Mesendoderm (in vitro differentiated cells): ENCODE measurements around the gene CNTN5.

Source experiments
- DNase-seq: peaks from one replicate; pipeline ENCODE4 v3.0.0; 2013
- H2AK5ac ChIP-seq: 2 replicates; pipeline ENCODE4 v1.6.1; 2013; ENCODE audit warnings: low read length, inconsistent platforms
- H2BK120ac ChIP-seq: 2 replicates; pipeline ENCODE4 v1.6.1; 2013; ENCODE audit warnings: low read depth, mild to moderate bottlenecking, low read length, moderate library complexity, mixed read lengths
- H2BK15ac ChIP-seq: replicated peaks from 2 replicates; pipeline ENCODE4 v1.6.1; 2013; ENCODE audit warnings: low read depth, mild to moderate bottlenecking, moderate library complexity
- H2BK5ac ChIP-seq: 2 replicates; pipeline ENCODE4 v1.6.1; 2013; ENCODE audit warnings: low read length, inconsistent platforms
- H3K18ac ChIP-seq: 2 replicates; pipeline ENCODE4 v1.6.1; 2013; ENCODE audit warnings: mild to moderate bottlenecking, low read length, mixed read lengths
- H3K23ac ChIP-seq: one replicate; pipeline ENCODE4 v1.6.1; 2013; ENCODE audit warnings: low read length
- H3K27ac ChIP-seq: 2 replicates; pipeline ENCODE4 v1.5.1; 2013; ENCODE audit warnings: low read depth, mild to moderate bottlenecking, inconsistent platforms, low read length, moderate library complexity
- H3K27me3 ChIP-seq: 2 replicates; pipeline ENCODE4 v1.6.1; 2013; ENCODE audit warnings: low read length, control low read depth, mild to moderate bottlenecking, inconsistent platforms; ENCODE audit not compliant: insufficient read depth, poor library complexity
- H3K36me3 ChIP-seq: 2 replicates; pipeline ENCODE4 v1.6.1; 2013; ENCODE audit warnings: low read length, inconsistent platforms; ENCODE audit not compliant: control insufficient read depth, insufficient read depth
- H3K4ac ChIP-seq: one replicate; pipeline ENCODE4 v1.6.1; 2013; ENCODE audit warnings: low read depth, mild to moderate bottlenecking, low read length, moderate library complexity
- H3K4me1 ChIP-seq: 2 replicates; pipeline ENCODE4 v1.6.1; 2013; ENCODE audit warnings: low read depth, low read length, inconsistent platforms; ENCODE audit not compliant: control insufficient read depth
- H3K4me2 ChIP-seq: 2 replicates; pipeline ENCODE4 v1.6.1; 2013; ENCODE audit warnings: low read length
- H3K4me3 ChIP-seq: 2 replicates; pipeline ENCODE4 v1.5.1; 2013; ENCODE audit warnings: mild to moderate bottlenecking, low read length
- H3K56ac ChIP-seq: one replicate; pipeline ENCODE4 v1.6.1; 2013; ENCODE audit warnings: low read length
- H3K79me1 ChIP-seq: 2 replicates; pipeline ENCODE4 v1.6.1; 2013; ENCODE audit warnings: low read length, inconsistent platforms
- H3K79me2 ChIP-seq: 2 replicates; pipeline ENCODE4 v1.6.1; 2013; ENCODE audit warnings: mild to moderate bottlenecking, low read length; ENCODE audit not compliant: control insufficient read depth, insufficient read depth
- H3K9ac ChIP-seq: 2 replicates; pipeline ENCODE4 v1.6.1; 2013; ENCODE audit warnings: low read length, inconsistent platforms
- H4K5ac ChIP-seq: one replicate; pipeline ENCODE4 v1.6.1; 2013; ENCODE audit warnings: low read length
- H4K8ac ChIP-seq: one replicate; pipeline ENCODE4 v1.6.1; 2013; ENCODE audit warnings: low read depth, mild to moderate bottlenecking, control low read depth, low read length, moderate library complexity
- WGBS: extraction: QIAGEN DNeasy Blood & Tissue Kit; methylation state at CpG from one replicate; pipeline ENCODE4 v1.1.7; 2013; ENCODE audit warnings: low lambda C conversion rate, missing lambda C conversion rate; ENCODE audit not compliant: insufficient coverage; ENCODE audit errors: extremely low coverage; 5-methylcytosine and 5-hydroxymethylcytosine counted together

The CNTN5 gene

GRCh38 chr11:100296051-100296679 is 1275.4 kb downstream of the CNTN5 start:
- no CpG with 5 or more reads among the region's 5 CpGs for WGBS
- H3K27ac ChIP-seq = no peak overlapping the region
- DNase-seq = no peak

GRCh38 chr11:100297516-100297915 is 1276.8 kb downstream of the CNTN5 start:
- H3K4ac ChIP-seq = no peak overlapping the region
- no peak overlapping the region for H2BK5ac ChIP-seq
- H4K5ac ChIP-seq = no peak overlapping the region
- no peaks in the 10 kb centered on the region for H3K4me1 ChIP-seq
- no peaks in the 10 kb centered on the region for H3K36me3 ChIP-seq
- no peak overlapping the region for H3K56ac ChIP-seq
- H3K23ac ChIP-seq = no peak overlapping the region
- no peak overlapping the region for H3K4me2 ChIP-seq
- H4K8ac ChIP-seq = no peak overlapping the region
- H3K27ac ChIP-seq = no peak overlapping the region
- WGBS = no CpG with 5 or more reads among the region's 5 CpGs
- no peak for DNase-seq
- no peak overlapping the region for H3K4me3 ChIP-seq
- H3K79me1 ChIP-seq = no peaks in the 10 kb centered on the region
- no peaks in the 10 kb centered on the region for H3K79me2 ChIP-seq
- H2BK120ac ChIP-seq = no peak overlapping the region
- H3K18ac ChIP-seq = no peak overlapping the region
- H2BK15ac ChIP-seq = no peak overlapping the region
- H2AK5ac ChIP-seq = no peak overlapping the region
- no peak overlapping the region for H3K9ac ChIP-seq
- H3K27me3 ChIP-seq = no peaks in the 10 kb centered on the region

More at GRCh38 chr11:100296051-100296679, 1275.4 kb downstream of the CNTN5 start:
- no peak overlapping the region for H2BK15ac ChIP-seq
- H2AK5ac ChIP-seq = no peak overlapping the region
- H3K4me2 ChIP-seq = no peak overlapping the region
- H3K27me3 ChIP-seq = no peaks in the 10 kb centered on the region
- H3K79me2 ChIP-seq = no peaks in the 10 kb centered on the region
- no peak overlapping the region for H4K8ac ChIP-seq
- no peaks in the 10 kb centered on the region for H3K4me1 ChIP-seq
- H3K9ac ChIP-seq = no peak overlapping the region
- H2BK5ac ChIP-seq = no peak overlapping the region
- no peak overlapping the region for H3K4me3 ChIP-seq
- H3K18ac ChIP-seq = no peak overlapping the region
- no peak overlapping the region for H3K56ac ChIP-seq
- no peaks in the 10 kb centered on the region for H3K79me1 ChIP-seq
- no peak overlapping the region for H3K4ac ChIP-seq
- no peak overlapping the region for H4K5ac ChIP-seq
- H2BK120ac ChIP-seq = no peak overlapping the region
- no peaks in the 10 kb centered on the region for H3K36me3 ChIP-seq
- H3K23ac ChIP-seq = no peak overlapping the region

GRCh38 chr11:100302824-100303223 is 1282.1 kb downstream of the CNTN5 start:
- no peak for DNase-seq
- Histone ChIP-seq H4K8ac (no peak overlapping the region), H3K9ac (no peak overlapping the region), H3K4ac (no peak overlapping the region), H3K27ac (no peak overlapping the region), H3K36me3 (no peaks in the 10 kb centered on the region), H3K23ac (no peak overlapping the region), H3K18ac (no peak overlapping the region), H3K4me3 (no peak overlapping the region), H3K4me2 (no peak overlapping the region), H3K4me1 (no peaks in the 10 kb centered on the region), H2BK120ac (no peak overlapping the region), H2AK5ac (no peak overlapping the region), H3K79me2 (no peaks in the 10 kb centered on the region), H2BK5ac (no peak overlapping the region), H3K56ac (no peak overlapping the region), H3K79me1 (no peaks in the 10 kb centered on the region), H2BK15ac (no peak overlapping the region), H4K5ac (no peak overlapping the region), H3K27me3 (no peaks in the 10 kb centered on the region)
- WGBS = no CpG with 5 or more reads among the region's 3 CpGs

- Histone ChIP-seq H3K27ac (no peak overlapping the region), H3K56ac (no peak overlapping the region), H2BK5ac (no peak overlapping the region), H2BK15ac (no peak overlapping the region), H4K8ac (no peak overlapping the region), H3K4me3 (no peak overlapping the region), H3K4ac (no peak overlapping the region), H3K4me1 (no peaks in the 10 kb centered on the region), H3K18ac (no peak overlapping the region), H4K5ac (no peak overlapping the region), H3K4me2 (no peak overlapping the region), H3K9ac (no peak overlapping the region), H3K27me3 (no peaks in the 10 kb centered on the region), H3K36me3 (no peaks in the 10 kb centered on the region), H2AK5ac (no peak overlapping the region), H3K79me2 (no peaks in the 10 kb centered on the region), H3K79me1 (no peaks in the 10 kb centered on the region), H3K23ac (no peak overlapping the region), H2BK120ac (no peak overlapping the region)
- DNase-seq = no peak
- no CpG with 5 or more reads among the region's 3 CpGs for WGBS
These were observed 1283.1 kb downstream of the CNTN5 start for GRCh38 chr11:100303897-100304296.

GRCh38 chr11:100308202-100308601 is 1287.5 kb downstream of the CNTN5 start:
- H2BK5ac ChIP-seq = no peak overlapping the region
- no peak overlapping the region for H2BK15ac ChIP-seq
- H3K79me1 ChIP-seq = no peaks in the 10 kb centered on the region
- no peak overlapping the region for H3K4me2 ChIP-seq
- WGBS = no CpG with 5 or more reads among the region's 2 CpGs
- H3K4me1 ChIP-seq = no peaks in the 10 kb centered on the region
- H4K8ac ChIP-seq = no peak overlapping the region
- no peak overlapping the region for H3K4ac ChIP-seq
- H3K36me3 ChIP-seq = no peaks in the 10 kb centered on the region
- no peak overlapping the region for H2AK5ac ChIP-seq
- H4K5ac ChIP-seq = no peak overlapping the region
- H3K23ac ChIP-seq = no peak overlapping the region
- H3K4me3 ChIP-seq = no peak overlapping the region
- no peak overlapping the region for H3K18ac ChIP-seq
- H3K79me2 ChIP-seq = no peaks in the 10 kb centered on the region
- DNase-seq = no peak
- H3K27ac ChIP-seq = no peak overlapping the region
- no peak overlapping the region for H3K9ac ChIP-seq
- no peak overlapping the region for H2BK120ac ChIP-seq
- H3K27me3 ChIP-seq = no peaks in the 10 kb centered on the region
- no peak overlapping the region for H3K56ac ChIP-seq

GRCh38 chr11:100315946-100316345 is 1295.2 kb downstream of the CNTN5 start:
- Histone ChIP-seq H2BK5ac (no peak overlapping the region), H3K79me1 (no peaks in the 10 kb centered on the region), H3K79me2 (no peaks in the 10 kb centered on the region), H4K8ac (no peak overlapping the region), H3K9ac (no peak overlapping the region), H2BK15ac (no peak overlapping the region), H4K5ac (no peak overlapping the region), H3K4ac (no peak overlapping the region), H3K23ac (no peak overlapping the region), H3K4me1 (no peaks in the 10 kb centered on the region), H2BK120ac (no peak overlapping the region), H3K4me3 (no peak overlapping the region), H3K27ac (no peak overlapping the region), H2AK5ac (no peak overlapping the region), H3K4me2 (no peak overlapping the region), H3K56ac (no peak overlapping the region), H3K18ac (no peak overlapping the region), H3K27me3 (no peaks in the 10 kb centered on the region), H3K36me3 (no peaks in the 10 kb centered on the region)
- WGBS = no CpG with 5 or more reads among the region's 1 CpG
- DNase-seq = no peak
